HG03575 (cell line): Measurements from ENCODE around the gene AP1S1.
"Not testable (repeated sequence)": the region's sequence is repeated elsewhere in the genome, so short reads cannot be mapped to it uniquely, and the experiment has no call there.

ENCODE experiments used
- ATAC-seq: cut with Tn5 transposase; IDR thresholded peaks from one replicate; pipeline ENCODE4 v1.9.1; 2021; ENCODE audit not compliant: unreplicated experiment, insufficient number of reproducible peaks, low FRiP score; ENCODE audit errors: extremely low read depth

The AP1S1 gene

GRCh38 chr7:101122933-101123702, 31.2 kb upstream of the AP1S1 start:
- no peak for ATAC-seq

- no peak for ATAC-seq
Observed at GRCh38 chr7:101123703-101124068, 30.6 kb upstream of the AP1S1 start.

- ATAC-seq = no peak
Observed at GRCh38 chr7:101124376-101125056, 29.8 kb upstream of the AP1S1 start.

- ATAC-seq = no peak
Observed at GRCh38 chr7:101125989-101126650, 28.2 kb upstream of the AP1S1 start.

GRCh38 chr7:101126651-101127459, 27.4 kb upstream of the AP1S1 start, which contains the start of gene SERPINE1:
Gene SERPINE1, plus strand, starts transcription at chr7:101127104. Its CDS starts 1,290 bp downstream, at chr7:101128394.
- no peak for ATAC-seq

DNA sequence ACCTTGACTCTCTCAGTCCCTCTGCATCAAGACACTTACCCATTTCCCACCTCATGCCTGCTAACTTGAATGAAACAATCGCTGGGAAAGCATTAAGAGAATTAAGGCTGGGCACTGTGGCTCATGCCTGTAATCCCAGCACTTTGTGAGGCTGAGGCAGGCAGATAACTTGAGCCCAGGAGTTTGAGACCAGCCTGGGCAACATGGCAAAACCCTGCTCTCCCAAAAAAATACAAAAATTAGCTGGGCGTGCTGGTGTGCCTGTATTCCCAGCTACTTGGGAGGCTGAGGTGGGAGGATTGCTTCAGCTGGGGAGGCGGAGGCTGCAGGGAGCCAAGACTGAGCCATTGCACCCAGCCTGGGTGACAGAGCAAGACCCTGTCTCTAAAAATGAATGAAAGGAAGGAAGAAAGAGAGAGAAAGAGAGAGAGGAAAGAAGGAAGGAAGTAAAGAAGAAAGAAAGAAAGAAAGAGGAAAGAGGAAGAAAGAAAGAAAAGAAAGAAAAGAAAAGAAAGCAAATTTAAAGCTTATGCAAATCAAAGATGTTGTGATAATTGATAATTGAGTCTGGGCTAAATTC, 26.7 kb upstream of the AP1S1 start:
- ATAC-seq = no peak

GRCh38 chr7:101128040-101128834, 26.0 kb upstream of the AP1S1 start:
- no peak for ATAC-seq

DNA sequence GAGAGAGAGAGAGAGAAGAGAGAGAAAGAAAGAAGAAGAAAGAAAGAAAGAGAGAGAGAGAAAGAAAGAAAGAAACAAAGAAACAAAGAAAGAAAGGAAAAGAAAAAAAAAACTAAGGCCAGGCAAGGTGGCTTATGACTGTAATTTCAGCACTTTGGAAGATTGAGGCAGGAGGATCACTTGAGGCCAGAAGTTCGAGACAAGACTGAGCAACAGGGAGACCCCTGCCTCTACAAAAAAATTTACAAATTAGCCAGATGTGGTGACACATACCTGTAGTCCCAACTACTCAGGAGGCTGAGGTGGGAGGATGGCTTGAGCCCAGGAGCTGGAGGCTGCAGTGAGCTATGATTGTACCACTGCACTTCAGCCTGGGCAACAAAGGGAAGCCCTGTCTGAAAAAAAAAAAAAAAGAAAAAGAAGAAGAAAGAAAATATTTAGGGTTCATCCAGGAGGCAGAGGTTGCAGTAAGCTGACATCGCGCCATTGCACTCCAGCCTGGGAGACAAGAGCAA, 24.6 kb upstream of the AP1S1 start:
- no peak for ATAC-seq

DNA sequence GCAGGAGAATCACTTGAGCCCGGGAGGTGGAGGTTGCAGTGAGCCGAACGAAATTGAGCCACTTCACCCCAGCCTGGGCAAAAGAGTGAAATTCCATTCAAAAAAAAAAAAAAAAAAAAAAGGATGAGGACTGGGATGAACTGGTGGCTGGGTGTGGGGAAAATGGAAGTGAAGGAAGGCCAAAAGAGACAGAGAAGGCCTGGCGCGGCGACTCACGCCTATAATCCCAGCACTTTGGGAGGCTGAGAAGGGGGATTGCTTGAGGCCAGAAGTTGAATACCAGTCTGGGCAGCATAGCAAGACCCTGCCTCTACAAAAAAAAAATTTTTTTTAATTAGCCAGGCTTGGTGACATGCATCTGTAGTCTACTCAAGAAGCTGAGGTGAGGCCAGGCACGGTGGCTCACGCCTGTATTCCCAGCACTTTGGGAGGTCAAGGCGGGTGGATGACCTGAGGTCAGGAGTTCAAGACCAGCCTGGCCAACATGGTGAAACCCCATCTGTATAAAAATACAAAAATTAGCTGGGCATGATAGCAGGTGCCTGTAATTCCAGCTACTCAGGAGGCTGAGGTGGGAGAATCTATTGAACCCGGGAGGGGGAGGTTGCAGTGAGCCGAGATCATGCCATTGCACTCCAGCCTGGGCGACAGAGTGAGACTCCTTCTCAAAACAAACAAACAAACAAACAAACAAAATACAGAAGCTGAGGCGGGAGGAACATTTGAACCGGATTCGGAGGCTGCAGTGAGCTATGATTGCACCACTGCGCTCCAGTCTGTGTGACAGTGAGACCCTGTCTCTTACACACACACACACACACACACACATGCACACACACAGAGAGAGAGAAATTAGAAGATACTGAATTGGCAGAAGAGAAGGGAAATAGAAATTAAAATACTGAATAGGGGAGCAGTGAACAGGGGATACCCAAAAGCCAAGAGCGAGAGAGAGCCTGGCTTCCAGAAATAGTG, 21.4 kb upstream of the AP1S1 start:
- ATAC-seq = not testable (repeated sequence)

GRCh38 chr7:101133621-101134398, 20.5 kb upstream of the AP1S1 start:
- no peak for ATAC-seq

DNA sequence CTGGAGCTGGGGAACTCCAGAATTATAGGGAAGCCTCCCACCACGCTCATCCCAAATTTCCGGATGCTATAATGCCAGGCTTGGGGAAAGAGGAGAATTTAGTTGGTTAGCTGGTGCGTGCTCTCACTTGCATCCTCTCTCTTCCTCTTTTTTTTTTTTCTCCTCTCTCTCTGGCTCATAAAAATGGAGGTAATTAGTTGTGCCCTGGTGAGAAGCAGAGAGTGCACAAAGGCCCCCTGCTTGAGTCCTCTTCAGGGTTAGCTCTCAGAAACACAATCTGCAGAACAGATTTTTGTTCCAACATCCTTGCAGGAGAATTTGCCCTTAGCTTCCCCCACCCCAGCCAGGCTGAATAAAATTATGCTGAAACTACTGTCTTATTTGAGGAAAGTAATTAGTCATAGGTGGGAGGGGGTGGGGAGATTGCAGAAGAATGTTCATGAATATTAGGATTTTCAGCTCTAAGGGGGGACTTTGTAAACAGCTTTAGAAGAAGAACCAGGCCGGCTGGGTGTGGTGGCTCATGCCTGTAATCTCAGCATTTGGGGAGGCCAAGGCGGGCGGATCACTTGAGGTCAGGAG, 19.8 kb upstream of the AP1S1 start:
- no peak for ATAC-seq

- ATAC-seq = no peak
Observed at GRCh38 chr7:101137651-101138212, 16.5 kb upstream of the AP1S1 start.

DNA sequence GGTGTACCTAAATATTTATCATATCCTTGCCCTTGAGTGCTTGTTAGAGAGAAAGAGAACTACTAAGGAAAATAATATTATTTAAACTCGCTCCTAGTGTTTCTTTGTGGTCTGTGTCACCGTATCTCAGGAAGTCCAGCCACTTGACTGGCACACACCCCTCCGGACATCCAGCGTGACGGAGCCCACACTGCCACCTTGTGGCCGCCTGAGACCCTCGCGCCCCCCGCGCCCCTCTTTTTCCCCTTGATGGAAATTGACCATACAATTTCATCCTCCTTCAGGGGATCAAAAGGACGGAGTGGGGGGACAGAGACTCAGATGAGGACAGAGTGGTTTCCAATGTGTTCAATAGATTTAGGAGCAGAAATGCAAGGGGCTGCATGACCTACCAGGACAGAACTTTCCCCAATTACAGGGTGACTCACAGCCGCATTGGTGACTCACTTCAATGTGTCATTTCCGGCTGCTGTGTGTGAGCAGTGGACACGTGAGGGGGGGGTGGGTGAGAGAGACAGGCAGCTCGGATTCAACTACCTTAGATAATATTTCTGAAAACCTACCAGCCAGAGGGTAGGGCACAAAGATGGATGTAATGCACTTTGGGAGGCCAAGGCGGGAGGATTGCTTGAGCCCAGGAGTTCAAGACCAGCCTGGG, 15.9 kb upstream of the AP1S1 start:
- ATAC-seq = no peak

- no peak for ATAC-seq
Observed at GRCh38 chr7:101140339-101140699, 14.0 kb upstream of the AP1S1 start.

GRCh38 chr7:101140746-101141382, 13.4 kb upstream of the AP1S1 start:
- ATAC-seq = no peak
